Urinary bladder (tissue), 4 donors: ENCODE measurements around the gene DOLPP1. TPM values are rescaled to one million over a fixed set of nuclear protein-coding genes. Genes with fewer than 3 reads are reported as not detected.
A peak's percentile ranks its signal among the peaks of the same experiment; 100 is the strongest.

Experiments
- DNase-seq: peaks from one replicate; pipeline ENCODE4 v3.0.0-alpha.2; 2015; ENCODE audit errors: extremely low spot score
- H3K27ac ChIP-seq: one replicate; pipeline ENCODE4 v1.5.1; 2013; ENCODE audit warnings: low read depth, mild to moderate bottlenecking, moderate library complexity
- H3K36me3 ChIP-seq: one replicate; pipeline ENCODE4 v1.6.1; 2013; ENCODE audit warnings: mild to moderate bottlenecking, moderate library complexity; ENCODE audit not compliant: insufficient read depth
- H3K4me1 ChIP-seq: one replicate; pipeline ENCODE4 v1.6.1; 2013; ENCODE audit warnings: mild to moderate bottlenecking, moderate library complexity; ENCODE audit not compliant: insufficient read depth
- H3K4me3 ChIP-seq: one replicate; pipeline ENCODE4 v1.5.1; 2013; ENCODE audit warnings: low read depth, low read length
- WGBS: extraction: QIAGEN DNeasy Blood & Tissue Kit; methylation state at CpG from one replicate; pipeline ENCODE4 v1.1.7; 2013; 5-methylcytosine and 5-hydroxymethylcytosine counted together
- polyA plus RNA-seq: library from polyadenylated mRNA; stranded (reverse); fragments of 200-250 nt; gene quantifications from one replicate; pipeline ENCODE4 v1.2.3, GENCODE V29; 2013
- total RNA-seq: library from RNA; depleted of rRNA; stranded (reverse); fragments of >200 nt; gene quantifications from one replicate; pipeline ENCODE4 v1.2.3, GENCODE V29; 2014
- donor health status: healthy with polysubstance abuse.
- donor health status: healthy.

Gene DOLPP1
- total and polyA plus RNA-seq, 2 donors = 9.0 to 10.5 TPM

DNA sequence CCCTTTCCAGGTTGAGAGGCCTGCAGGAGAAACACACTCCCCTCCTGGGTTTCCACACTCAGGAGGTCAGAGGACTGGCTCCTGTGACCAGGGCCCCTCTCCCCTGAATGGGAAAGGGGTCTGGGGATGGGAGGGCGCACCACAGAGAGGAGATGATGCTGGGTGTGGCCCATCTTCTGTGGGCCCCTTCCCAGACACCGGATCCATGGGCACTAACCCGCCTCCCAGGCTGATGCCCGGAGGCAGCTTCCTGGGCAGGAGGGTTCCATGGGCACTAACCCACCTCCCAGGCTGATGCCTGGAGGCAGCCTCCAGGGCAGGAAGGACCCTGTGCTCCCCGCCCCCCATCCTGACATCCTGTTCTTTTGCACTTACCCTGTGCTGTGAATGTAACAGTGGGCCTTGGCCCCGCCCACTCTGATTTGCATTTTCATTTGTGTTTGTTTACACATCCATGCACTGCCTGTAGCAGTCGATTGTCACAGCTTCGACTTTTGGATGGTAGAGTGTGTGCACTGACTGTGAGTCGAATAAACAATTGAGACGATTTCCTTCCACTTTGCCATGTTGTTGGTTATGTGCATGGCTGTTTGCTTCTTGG, 9.3 kb upstream of the DOLPP1 start:
- Histone ChIP-seq H3K4me3 (no peak overlapping the region), H3K36me3 (peaks cover 4% of the 10 kb centered on the region), H3K27ac (no peak overlapping the region), H3K4me1 (no peaks in the 10 kb centered on the region)
- 60% methylated on average over 10 of the region's 10 CpGs for WGBS
- DNase-seq = no peak

DNA sequence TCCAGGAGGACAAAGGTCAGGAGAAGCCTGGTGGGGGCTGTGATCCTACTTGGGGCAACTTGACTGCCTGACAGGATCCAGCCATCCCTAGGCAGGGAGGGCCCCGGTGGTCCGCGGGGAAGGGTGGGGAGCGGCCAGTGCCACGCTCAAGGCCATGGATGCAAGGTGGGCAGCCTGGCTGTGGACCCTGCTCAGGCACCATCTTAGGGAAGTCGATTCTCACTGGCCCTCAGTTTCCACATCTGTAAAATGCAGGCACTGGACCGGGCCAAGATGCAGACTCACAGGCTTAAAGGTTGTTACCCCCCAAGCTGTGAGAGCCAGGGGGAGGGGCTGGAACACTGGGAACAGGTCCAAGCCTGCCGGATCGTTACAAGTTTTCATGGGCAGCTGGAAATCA, 8.7 kb upstream of the DOLPP1 start:
- Histone ChIP-seq H3K4me1 (no peaks in the 10 kb centered on the region), H3K4me3 (no peak overlapping the region), H3K36me3 (peaks cover 4% of the 10 kb centered on the region), H3K27ac (no peak overlapping the region)
- no peak for DNase-seq
- WGBS = 50% methylated on average over 9 of the region's 9 CpGs

DNA sequence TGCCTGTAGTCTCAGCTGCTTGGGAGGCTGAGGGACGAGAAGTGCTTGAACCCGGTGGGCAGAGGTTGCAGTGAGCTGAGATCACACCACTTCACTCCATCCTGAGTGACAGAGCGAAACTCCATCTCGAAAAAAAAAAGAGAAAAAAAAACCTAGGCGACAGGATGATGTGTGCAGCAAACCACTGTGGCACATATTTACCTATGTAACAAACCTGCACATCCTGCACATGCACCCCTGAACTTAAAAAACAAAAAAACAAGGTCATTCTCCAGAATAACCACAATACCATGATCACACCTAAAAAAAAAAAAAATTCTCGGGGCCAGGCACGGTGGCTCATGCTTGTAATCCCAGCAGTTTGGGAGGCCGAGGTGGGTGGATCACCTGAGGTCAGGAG, 7.5 kb upstream of the DOLPP1 start:
- Histone ChIP-seq H3K4me3 (no peak overlapping the region), H3K4me1 (no peaks in the 10 kb centered on the region), H3K36me3 (no peaks in the 10 kb centered on the region), H3K27ac (no peak overlapping the region)
- 79% methylated on average over 8 of the region's 8 CpGs for WGBS
- no peak for DNase-seq

DNA sequence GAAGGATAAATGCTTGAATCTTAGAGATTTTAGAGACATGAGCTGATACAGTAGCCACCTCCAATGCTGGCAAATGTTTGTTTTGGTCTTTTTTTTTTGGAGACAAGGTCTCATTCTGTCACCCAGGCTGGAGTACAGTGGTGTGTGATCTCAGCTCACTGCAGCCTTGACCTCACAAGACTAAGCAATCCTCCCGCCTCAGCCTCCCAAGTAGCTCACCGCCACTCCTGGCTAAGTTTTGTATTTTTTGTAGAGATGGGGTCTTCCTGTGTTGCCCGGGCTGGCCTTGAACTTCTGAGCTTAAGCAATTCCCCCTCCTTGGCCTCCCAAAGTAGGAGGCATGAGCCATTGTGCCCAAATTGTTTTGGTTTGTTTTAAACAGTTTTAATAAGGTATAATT, 6.8 kb upstream of the DOLPP1 start:
- no peak for DNase-seq
- no peak overlapping the region for H3K27ac ChIP-seq
- no peak overlapping the region for H3K4me3 ChIP-seq
- no peaks in the 10 kb centered on the region for H3K4me1 ChIP-seq
- no peaks in the 10 kb centered on the region for H3K36me3 ChIP-seq
- 89% methylated on average over 3 of the region's 3 CpGs for WGBS

DNA sequence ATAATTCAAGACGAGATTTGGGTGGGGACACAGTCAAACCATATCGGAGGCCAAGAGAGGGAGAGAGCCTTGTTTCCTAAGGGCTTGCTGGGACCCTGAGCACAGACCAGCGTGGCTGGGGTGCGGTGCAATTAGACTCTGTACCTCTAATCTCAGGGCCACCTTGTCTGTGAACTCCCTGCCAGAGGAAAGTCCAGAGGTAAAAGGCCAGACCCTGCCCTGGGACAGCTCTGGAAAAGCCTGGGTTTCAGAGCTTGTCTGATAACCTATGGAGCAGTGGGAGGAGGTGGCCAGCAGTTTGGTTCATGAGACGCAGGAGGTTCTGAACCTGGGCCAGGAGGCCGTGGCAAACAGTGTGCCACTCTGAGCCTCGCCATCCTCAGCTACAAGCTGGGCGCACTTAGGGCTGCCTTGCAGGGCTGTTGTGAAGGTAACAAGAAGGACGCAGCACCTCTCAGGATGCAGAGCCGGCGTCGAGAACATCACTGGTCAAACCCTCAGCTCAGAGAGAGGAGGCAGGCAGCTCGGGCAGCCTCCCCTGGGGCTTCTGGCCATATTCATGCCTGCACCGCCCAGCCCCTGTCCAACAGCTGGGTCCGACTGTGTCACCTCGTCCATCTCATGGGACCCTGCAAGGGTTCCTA, 4.8 kb upstream of the DOLPP1 start:
- H3K27ac ChIP-seq = no peak overlapping the region
- H3K4me1 ChIP-seq = no peaks in the 10 kb centered on the region
- H3K36me3 ChIP-seq = no peaks in the 10 kb centered on the region
- no peak overlapping the region for H3K4me3 ChIP-seq
- DNase-seq = no peak
- 87% methylated on average over 16 of the region's 16 CpGs for WGBS

DNA sequence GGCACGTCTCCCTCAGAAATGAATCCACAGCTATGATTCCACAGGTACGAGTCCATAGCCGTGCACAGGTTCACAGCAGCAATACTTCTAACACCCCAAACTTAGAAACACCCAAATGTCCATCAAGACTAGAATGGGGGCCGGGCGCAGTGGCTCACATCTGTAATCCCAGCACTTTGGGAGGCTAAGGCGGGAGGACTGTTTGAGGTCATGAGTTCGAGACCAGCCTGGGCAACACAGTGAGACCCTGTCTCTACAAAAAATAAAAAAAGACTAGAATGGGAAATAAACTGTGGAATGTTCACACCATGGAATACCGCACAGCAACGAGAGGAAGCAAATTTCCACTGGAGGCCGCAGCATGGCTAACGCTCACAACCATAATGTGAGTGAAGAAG, 4.3 kb upstream of the DOLPP1 start:
- 94% methylated on average over 11 of the region's 11 CpGs for WGBS
- Histone ChIP-seq H3K4me3 (no peak overlapping the region), H3K4me1 (no peaks in the 10 kb centered on the region), H3K36me3 (no peaks in the 10 kb centered on the region), H3K27ac (no peak overlapping the region)
- no peak for DNase-seq

DNA sequence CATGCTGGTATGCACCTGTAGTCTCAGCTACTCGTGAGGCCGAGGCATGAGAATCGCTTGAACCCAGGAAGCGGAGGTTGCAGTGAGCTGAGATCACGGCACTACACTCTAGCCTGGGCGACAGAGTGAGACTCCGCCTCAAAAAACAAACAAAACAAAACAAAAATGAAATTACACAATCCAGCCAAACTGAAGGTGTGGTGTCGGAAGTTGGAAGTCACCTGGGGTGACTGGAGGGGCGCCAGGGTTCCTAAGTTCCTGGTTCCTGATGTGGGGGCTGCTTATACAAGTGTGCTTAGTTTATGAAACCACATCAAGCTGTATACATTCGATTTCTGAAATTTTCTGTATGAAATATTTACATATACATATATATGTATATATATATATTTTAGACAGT, 3.7 kb upstream of the DOLPP1 start:
- 83% methylated on average over 10 of the region's 10 CpGs for WGBS
- no peak for DNase-seq
- H3K4me3 ChIP-seq = no peak overlapping the region
- H3K4me1 ChIP-seq = no peaks in the 10 kb centered on the region
- H3K36me3 ChIP-seq = no peaks in the 10 kb centered on the region
- H3K27ac ChIP-seq = no peak overlapping the region

DNA sequence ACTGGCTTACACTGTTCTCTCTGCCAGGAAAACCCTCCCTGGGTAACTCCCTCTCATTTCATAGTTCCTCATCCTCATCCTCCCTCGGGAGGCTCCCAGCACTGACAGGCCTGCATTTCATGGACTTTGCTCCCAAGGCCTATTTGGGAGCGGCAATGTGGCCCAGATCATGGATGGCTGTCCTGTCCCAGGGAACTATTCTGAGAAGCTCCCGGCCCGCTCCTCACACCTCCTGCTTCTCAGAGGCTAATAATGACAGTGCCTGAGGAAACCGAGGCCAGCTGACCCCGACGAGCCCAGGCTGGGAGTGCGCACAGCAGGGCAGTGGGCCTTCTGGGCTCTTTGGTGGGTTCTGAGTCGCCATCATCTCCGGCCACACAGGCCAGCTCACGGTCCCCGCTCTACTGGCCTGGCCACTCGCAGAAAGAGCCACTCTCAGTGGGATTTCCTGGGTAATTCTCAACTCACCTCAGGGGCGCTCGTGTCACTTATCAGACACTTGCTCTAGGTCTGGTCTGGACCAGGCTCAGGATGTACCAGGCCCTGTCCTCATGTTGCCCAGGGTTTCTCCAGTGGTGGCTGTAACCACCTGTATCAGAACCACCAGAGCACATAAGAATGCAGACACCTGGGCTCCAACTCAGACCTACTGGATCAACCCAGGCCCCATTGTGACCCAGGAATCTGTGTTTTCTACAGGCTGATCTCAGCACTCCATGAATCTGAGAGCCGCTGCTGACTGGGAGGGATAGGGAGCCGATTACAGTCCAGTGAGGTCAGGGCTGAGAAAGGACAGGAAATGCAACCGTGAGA, 2.0 kb upstream of the DOLPP1 start:
- Histone ChIP-seq H3K4me1 (no peaks in the 10 kb centered on the region), H3K27ac (no peak overlapping the region), H3K36me3 (no peaks in the 10 kb centered on the region), H3K4me3 (no peak overlapping the region)
- WGBS = 86% methylated on average over 18 of the region's 18 CpGs
- DNase-seq = no peak

DNA sequence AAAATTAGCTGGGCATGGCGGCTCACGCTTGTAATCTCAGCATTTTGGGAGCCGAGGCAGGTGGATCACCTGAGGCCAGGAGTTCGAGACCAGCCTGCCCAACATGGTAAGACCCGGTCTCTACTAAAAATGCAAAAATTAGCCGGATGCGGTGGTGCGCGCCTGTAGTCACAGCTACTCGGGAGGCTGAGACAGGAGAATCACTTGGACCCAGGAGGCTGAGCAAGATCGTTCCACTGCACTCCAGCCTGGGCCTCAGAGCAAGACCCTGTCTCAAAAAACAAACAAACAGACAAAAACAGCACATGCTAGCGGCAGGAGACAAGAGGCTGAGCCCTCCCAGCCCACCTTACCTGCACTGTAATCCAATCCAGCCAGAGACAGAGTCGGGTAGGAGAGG, 1.1 kb upstream of the DOLPP1 start:
- 83% methylated on average over 13 of the region's 13 CpGs for WGBS
- Histone ChIP-seq H3K4me3 (no peak overlapping the region), H3K4me1 (no peaks in the 10 kb centered on the region), H3K36me3 (no peaks in the 10 kb centered on the region), H3K27ac (no peak overlapping the region)
- no peak for DNase-seq

DNA sequence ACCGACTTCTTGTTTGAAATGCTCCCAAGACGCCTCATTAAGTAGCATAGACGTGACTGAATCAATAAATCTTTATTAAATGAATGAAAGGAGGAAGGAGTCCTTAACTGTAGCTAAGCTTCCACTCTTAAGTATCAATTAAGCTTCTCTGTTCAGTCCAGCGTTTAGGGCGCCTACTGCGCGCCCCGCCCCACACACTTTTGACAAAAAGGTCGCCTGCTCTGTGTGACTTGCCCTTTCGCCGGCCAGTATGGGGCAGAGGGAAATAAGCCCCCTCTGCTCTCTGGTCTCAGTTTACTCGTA, 662 bp upstream of the DOLPP1 start:
- Histone ChIP-seq H3K36me3 (no peaks in the 10 kb centered on the region), H3K27ac (no peak overlapping the region), H3K4me1 (no peaks in the 10 kb centered on the region), H3K4me3 (peak overlapping the region; percentile 41)
- DNase-seq = no peak
- WGBS = 6% methylated on average over 12 of the region's 12 CpGs

DNA sequence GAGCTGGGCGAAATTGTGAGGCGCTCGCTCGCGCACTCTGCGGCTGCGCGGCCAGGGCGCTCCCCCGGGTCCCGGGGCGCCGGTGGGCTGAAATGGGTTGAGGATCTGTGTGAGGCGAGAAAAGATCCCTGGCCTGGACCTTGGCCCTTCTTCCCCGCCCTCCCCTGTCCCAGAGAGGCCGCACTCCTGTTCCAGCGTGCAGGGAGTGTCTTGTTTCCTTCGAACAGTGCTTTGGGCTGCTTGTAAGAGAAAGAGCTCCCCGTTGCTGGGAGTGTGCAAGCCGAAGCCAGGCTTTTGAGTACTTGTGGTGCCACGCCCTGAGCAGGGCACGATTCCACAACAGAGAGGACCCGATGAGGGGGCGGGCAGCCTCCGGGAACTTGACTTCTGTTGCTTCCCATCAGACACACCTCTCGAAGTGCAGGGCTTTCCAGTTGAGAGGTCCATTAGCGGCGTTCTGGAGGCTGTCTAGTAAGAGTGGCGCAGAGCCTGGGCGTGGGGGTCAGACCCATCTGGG, 535 bp downstream of the DOLPP1 start:
- Histone ChIP-seq H3K4me3 (peak overlapping the region; percentile 68), H3K27ac (peak overlapping the region; percentile 42), H3K36me3 (no peaks in the 10 kb centered on the region), H3K4me1 (no peaks in the 10 kb centered on the region)
- peak; percentile 6 for DNase-seq
- 2% methylated on average over 30 of the region's 30 CpGs for WGBS

DNA sequence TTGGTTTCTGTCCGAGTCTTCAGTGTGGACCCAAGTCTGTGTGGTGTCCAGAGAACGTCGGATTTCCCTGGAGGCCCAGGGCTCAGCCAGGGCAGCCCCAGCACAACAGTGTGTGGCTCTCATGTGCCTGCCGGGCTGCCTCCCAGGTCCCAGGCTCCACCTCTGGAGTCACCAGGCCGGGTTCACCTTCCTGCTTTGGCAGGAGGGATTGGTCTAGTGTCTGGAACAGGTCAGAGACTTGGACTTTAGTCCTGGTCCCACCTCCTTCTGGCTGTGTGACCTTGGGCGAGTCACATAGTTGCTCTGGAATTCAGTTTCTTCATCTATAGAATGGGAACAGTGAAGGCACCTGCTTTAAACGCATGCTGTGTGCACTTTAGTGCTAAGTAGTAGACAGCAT, 3.2 kb downstream of the DOLPP1 start:
- Histone ChIP-seq H3K27ac (no peak overlapping the region), H3K36me3 (peaks cover 2% of the 10 kb centered on the region), H3K4me1 (no peaks in the 10 kb centered on the region), H3K4me3 (no peak overlapping the region)
- no peak for DNase-seq
- 88% methylated on average over 7 of the region's 7 CpGs for WGBS

DNA sequence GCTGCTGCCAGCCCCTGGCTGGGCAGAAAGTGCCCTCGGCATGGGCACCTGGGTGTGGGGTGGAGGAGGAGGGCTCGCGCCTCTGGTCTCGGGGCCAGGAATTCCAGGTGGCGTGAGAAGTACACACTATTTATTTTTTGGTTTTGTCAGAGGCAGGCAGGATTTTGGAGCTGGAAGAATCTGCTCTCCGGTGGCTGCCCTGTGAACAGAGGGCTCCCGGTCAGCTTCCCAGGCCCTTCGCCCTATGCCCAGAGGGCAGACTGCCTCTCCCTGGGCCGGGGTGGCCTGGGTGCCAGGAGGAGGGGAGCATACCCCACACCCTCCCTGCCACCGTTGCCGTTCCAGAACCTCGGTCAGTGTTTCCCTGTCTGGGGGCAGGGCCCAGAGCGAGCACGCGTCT, 8.3 kb downstream of the DOLPP1 start:
- Histone ChIP-seq H3K4me1 (no peaks in the 10 kb centered on the region), H3K36me3 (peaks cover 5% of the 10 kb centered on the region), H3K27ac (no peak overlapping the region), H3K4me3 (no peak overlapping the region)
- WGBS = 92% methylated on average over 15 of the region's 15 CpGs
- no peak for DNase-seq
